Keratinocyte (primary cell): ENCODE measurements around the gene PLA2G2D. TPM values are rescaled to one million over a fixed set of nuclear protein-coding genes. Genes with fewer than 3 reads are reported as not detected.
"Not testable (repeated sequence)": the region's sequence is repeated elsewhere in the genome, so short reads cannot be mapped to it uniquely, and the experiment has no call there.

Source experiments
- DNase-seq: peaks from one replicate; pipeline ENCODE4 v3.0.0-alpha.2; 2011; ENCODE audit warnings: low read depth, missing footprints, low spot score
- FAIRE-seq: peaks from 2 replicates; lab custom pipeline; 2011; peaks lifted over from hg19 to GRCh38; lab: Jason Lieb, UNC
- H2AFZ ChIP-seq: 2 replicates; pipeline ENCODE4 v1.6.0; 2012; ENCODE audit warnings: low read length, control low read depth, inconsistent platforms; ENCODE audit not compliant: control insufficient read depth
- H3K27ac ChIP-seq: 2 replicates; pipeline ENCODE4 v1.5.1; 2011; ENCODE audit warnings: low read length; ENCODE audit not compliant: control insufficient read depth, insufficient read depth
- H3K27me3 ChIP-seq: 3 replicates; pipeline ENCODE4 v1.6.0; 2011; ENCODE audit warnings: low read length; ENCODE audit not compliant: control insufficient read depth, insufficient read depth; ENCODE audit errors: extremely low read depth
- H3K36me3 ChIP-seq, 2 experiments: 2 replicates in 1 of 2; 3 replicates in 1 of 2; pipeline ENCODE4 v1.5.1; 2011; ENCODE audit warnings: low read length in 2 of 2, mild to moderate bottlenecking in 1 of 2; ENCODE audit not compliant: control insufficient read depth in 2 of 2, insufficient read depth in 2 of 2; ENCODE audit errors: extremely low read depth in 1 of 2
- H3K4me1 ChIP-seq: 3 replicates; pipeline ENCODE4 v1.5.1; 2011; ENCODE audit warnings: low read length; ENCODE audit not compliant: control insufficient read depth, insufficient read depth; ENCODE audit errors: extremely low read depth
- H3K4me2 ChIP-seq: 3 replicates; pipeline ENCODE4 v1.6.0; 2011; ENCODE audit warnings: low read depth, low read length; ENCODE audit not compliant: control insufficient read depth, insufficient read depth; ENCODE audit errors: extremely low read depth
- H3K4me3 ChIP-seq, 3 experiments: fragments of 200-600 bp in 1 of 3; sonication (generic) in 1 of 3; 2 replicates in 2 of 3; 3 replicates in 1 of 3; pipeline ENCODE4 v1.5.1; 2011 to 2016; ENCODE audit warnings: low read length in 3 of 3, mild to moderate bottlenecking in 3 of 3, control low read depth in 2 of 3, inconsistent platforms in 1 of 3, low read depth in 1 of 3, mixed read lengths in 1 of 3, mixed run types in 1 of 3, moderate library complexity in 1 of 3; ENCODE audit not compliant: control insufficient read depth in 2 of 3, insufficient read depth in 2 of 3; ENCODE audit errors: extremely low read depth in 1 of 3
- H3K79me2 ChIP-seq: 2 replicates; pipeline ENCODE4 v1.6.0; 2012; ENCODE audit warnings: low read length; ENCODE audit not compliant: control insufficient read depth, insufficient read depth
- H3K9ac ChIP-seq: 3 replicates; pipeline ENCODE4 v1.6.0; 2011; ENCODE audit warnings: low read length; ENCODE audit not compliant: control insufficient read depth, insufficient read depth; ENCODE audit errors: extremely low read depth
- H3K9me1 ChIP-seq: 3 replicates; pipeline ENCODE4 v1.6.0; 2011; ENCODE audit warnings: low read length; ENCODE audit not compliant: control insufficient read depth, insufficient read depth; ENCODE audit errors: extremely low read depth
- H3K9me3 ChIP-seq: 2 replicates; pipeline ENCODE4 v1.5.1; 2012; ENCODE audit warnings: low read depth, low read length; ENCODE audit not compliant: control insufficient read depth
- H4K20me1 ChIP-seq: 3 replicates; pipeline ENCODE4 v1.6.0; 2011; ENCODE audit warnings: low read length; ENCODE audit not compliant: control insufficient read depth, insufficient read depth; ENCODE audit errors: extremely low read depth
- CTCF ChIP-seq, 3 experiments: IDR thresholded peaks in 1 of 3; conservative IDR thresholded peaks in 1 of 3; optimal IDR thresholded peaks in 1 of 3; 2 replicates in 2 of 3; 3 replicates in 1 of 3; pipeline versions ENCODE3 to v1.5.1; 2011; ENCODE audit warnings: low read length in 3 of 3, mild to moderate bottlenecking in 3 of 3, moderate library complexity in 2 of 3, control low read depth in 1 of 3, inconsistent platforms in 1 of 3; ENCODE audit not compliant: insufficient read depth in 2 of 3; ENCODE audit errors: extremely low read depth in 1 of 3
- EZH2 ChIP-seq: IDR thresholded peaks from one replicate; pipeline ENCODE4 v1.6.1; 2012; ENCODE audit warnings: inconsistent platforms, mild to moderate bottlenecking, low read length, moderate library complexity
- dilution Hi-C: fragments of 300-500 bp; cut with MboI; formaldehyde crosslinking; loops from one replicate; pipeline ENCODE4 v1.7.0; 2020; ENCODE audit warnings: low sequenced_read_pairs; ENCODE audit not compliant: extremely low pct_ligation_motif_present
- polyA plus RNA-seq, 5 experiments: library from polyadenylated mRNA; depleted of rRNA in 3 of 5; stranded (reverse) in 3 of 5; stranded (forward) in 1 of 5; unstranded in 1 of 5; fragments of >200 nt; gene quantifications; 1 replicate in 1 of 5; 2 replicates in 3 of 5; 3 replicates in 1 of 5; pipeline versions ENCODE4 v1.2.1 to v1.2.3, GENCODE V29; 2011 to 2012; ENCODE audit warnings: missing spikeins in 2 of 5, low read depth in 1 of 5, low replicate concordance in 1 of 5

PLA2G2D gene
- polyA plus RNA-seq, 1 donor (not counting 4 experiments of a cell fraction or from before 2014, with no cell fraction given): not detected

- H3K79me2 ChIP-seq: no peaks in the 10 kb centered on the region
- TF ChIP-seq EZH2 (no peak), CTCF (optimal IDR thresholded peaks at IDR 0.05 in 1 of 3, IDR thresholded peaks at IDR 0.05 in 1 of 3, conservative IDR thresholded peaks at IDR 0.05 in 1 of 3; ENCODE audit: extremely low read depth in 1 of 3, insufficient read depth in 2 of 3, low read length in 3 of 3) (no peak)
- no peak for FAIRE-seq
Measured at GRCh38 chr1:20134995-20135394, 15.7 kb upstream of the PLA2G2D start.

GRCh38 chr1:20130518-20130917 is 11.2 kb upstream of the PLA2G2D start:
- FAIRE-seq, H3K4me3 ChIP-seq, H3K9ac ChIP-seq, H3K27ac ChIP-seq, H2AFZ ChIP-seq, H3K4me2 ChIP-seq, H4K20me1 ChIP-seq, H3K27me3 ChIP-seq, H3K4me1 ChIP-seq, H3K9me1 ChIP-seq, H3K79me2 ChIP-seq, H3K9me3 ChIP-seq, dilution Hi-C loops, H3K36me3 ChIP-seq, DNase-seq: not testable (repeated sequence)

More at GRCh38 chr1:20134995-20135394, 15.7 kb upstream of the PLA2G2D start:
- no peaks in the 10 kb centered on the region for H3K27me3 ChIP-seq
- no peak for DNase-seq
- H4K20me1 ChIP-seq: no peaks in the 10 kb centered on the region
- H3K9ac ChIP-seq: no peak overlapping the region
- no peaks in the 10 kb centered on the region for H3K36me3 ChIP-seq
- no peaks in the 10 kb centered on the region for H3K9me3 ChIP-seq
- no peak overlapping the region for H3K4me3 ChIP-seq
- dilution Hi-C loops: no loop called here
- H3K4me2 ChIP-seq: no peak overlapping the region
- H3K4me1 ChIP-seq: peaks cover 7% of the 10 kb centered on the region
- no peaks in the 10 kb centered on the region for H3K9me1 ChIP-seq
- no peak overlapping the region for H3K27ac ChIP-seq
- H2AFZ ChIP-seq: no peak overlapping the region

- Histone ChIP-seq H2AFZ (no peak overlapping the region), H3K9me1 (no peaks in the 10 kb centered on the region), H3K4me3 (no peak overlapping the region), H3K9ac (no peak overlapping the region), H3K4me1 (peaks cover 20% of the 10 kb centered on the region), H3K79me2 (no peaks in the 10 kb centered on the region), H3K9me3 (no peaks in the 10 kb centered on the region), H3K4me2 (no peak overlapping the region), H3K36me3 (no peaks in the 10 kb centered on the region), H3K27me3 (no peaks in the 10 kb centered on the region), H3K27ac (no peak overlapping the region), H4K20me1 (no peaks in the 10 kb centered on the region)
- dilution Hi-C loops: no loop called here
- no peak for TF ChIP-seq CTCF (optimal IDR thresholded peaks at IDR 0.05 in 1 of 3, IDR thresholded peaks at IDR 0.05 in 1 of 3, conservative IDR thresholded peaks at IDR 0.05 in 1 of 3; ENCODE audit: extremely low read depth in 1 of 3, insufficient read depth in 2 of 3, low read length in 3 of 3)
- TF ChIP-seq EZH2: no peak
- no peak for FAIRE-seq
- DNase-seq: no peak
Measured at GRCh38 chr1:20126806-20127440, 7.6 kb upstream of the PLA2G2D start.
